Measurements from ENCODE around the gene TTC9B.

Gene TTC9B

DNA sequence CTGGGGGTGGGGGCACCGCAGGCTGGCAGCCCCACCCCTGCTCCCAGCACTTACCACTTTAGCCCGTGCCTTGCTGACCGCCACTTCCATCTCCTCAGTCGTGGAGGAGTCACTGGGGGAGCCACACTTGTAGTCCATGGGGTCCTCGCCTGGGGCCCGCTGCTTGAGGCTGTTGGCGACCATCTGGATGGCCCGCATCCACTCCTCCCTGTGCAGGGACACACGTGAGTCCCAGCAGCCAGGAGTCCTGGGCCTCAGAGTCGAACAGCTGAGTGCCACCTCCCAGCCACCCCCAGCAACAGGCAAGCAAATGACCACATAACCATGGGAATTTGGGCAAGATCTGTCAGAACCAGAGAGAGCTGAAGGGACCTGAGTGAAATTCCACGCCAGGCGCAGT lies 24.3 kb upstream of the TTC9B start:
- in situ Hi-C loops (cut with HindIII; ENCODE audit: low pct_ligation_motif_present, low sequenced_read_pairs): no loop called here
- TF ChIP-seq, protein P1, sequence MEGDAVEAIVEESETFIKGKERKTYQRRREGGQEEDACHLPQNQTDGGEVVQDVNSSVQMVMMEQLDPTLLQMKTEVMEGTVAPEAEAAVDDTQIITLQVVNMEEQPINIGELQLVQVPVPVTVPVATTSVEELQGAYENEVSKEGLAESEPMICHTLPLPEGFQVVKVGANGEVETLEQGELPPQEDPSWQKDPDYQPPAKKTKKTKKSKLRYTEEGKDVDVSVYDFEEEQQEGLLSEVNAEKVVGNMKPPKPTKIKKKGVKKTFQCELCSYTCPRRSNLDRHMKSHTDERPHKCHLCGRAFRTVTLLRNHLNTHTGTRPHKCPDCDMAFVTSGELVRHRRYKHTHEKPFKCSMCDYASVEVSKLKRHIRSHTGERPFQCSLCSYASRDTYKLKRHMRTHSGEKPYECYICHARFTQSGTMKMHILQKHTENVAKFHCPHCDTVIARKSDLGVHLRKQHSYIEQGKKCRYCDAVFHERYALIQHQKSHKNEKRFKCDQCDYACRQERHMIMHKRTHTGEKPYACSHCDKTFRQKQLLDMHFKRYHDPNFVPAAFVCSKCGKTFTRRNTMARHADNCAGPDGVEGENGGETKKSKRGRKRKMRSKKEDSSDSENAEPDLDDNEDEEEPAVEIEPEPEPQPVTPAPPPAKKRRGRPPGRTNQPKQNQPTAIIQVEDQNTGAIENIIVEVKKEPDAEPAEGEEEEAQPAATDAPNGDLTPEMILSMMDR (IDR thresholded peaks at IDR 0.05; ENCODE audit: low read depth, low read length, missing control alignments): no peak
- DNase-seq: no peak

DNA sequence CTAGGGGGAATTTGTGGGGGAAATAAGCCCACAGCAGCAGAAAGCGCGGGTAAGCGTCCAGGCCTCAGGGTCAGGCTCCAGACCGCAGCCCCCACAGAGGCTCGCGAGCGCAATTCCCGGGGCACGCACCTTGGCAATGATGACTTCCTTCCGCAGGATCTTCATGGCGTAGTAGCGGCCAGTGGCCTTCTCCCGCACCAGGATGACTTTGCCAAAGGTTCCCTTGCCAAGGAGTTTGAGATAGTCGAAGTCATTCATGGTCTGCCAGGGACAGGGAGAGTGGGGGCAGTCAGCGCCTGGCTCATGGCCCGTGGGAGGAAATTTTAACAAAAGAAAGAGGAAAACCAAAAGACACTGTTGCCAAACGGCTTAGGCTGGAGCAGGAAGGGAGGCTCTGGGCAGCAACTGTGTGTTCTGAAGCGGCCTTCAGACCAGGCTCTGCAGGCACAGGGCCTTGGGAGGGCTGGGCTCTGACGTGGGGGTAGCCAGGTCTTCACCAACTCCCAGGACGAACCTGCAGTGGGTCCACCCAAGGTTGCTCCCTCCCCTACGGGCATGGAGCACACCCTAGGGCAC lies 23.7 kb upstream of the TTC9B start:
- TF ChIP-seq, protein P1 (IDR thresholded peaks at IDR 0.05; ENCODE audit: low read depth, low read length, missing control alignments): no peak
- peaks cover 29% of the 10 kb centered on the region for H3K36me3 ChIP-seq (replicated peaks)
- in situ Hi-C loops (cut with HindIII; ENCODE audit: low pct_ligation_motif_present, low sequenced_read_pairs): no loop called here
- no peak overlapping the region for H3K27ac ChIP-seq
- H3K27me3 ChIP-seq (replicated peaks): no peaks in the 10 kb centered on the region
- no peak for DNase-seq
- no peak overlapping the region for H3K4me3 ChIP-seq (ENCODE audit: low read depth, low read length)

More for the DNA sequence above, 24.3 kb upstream of the TTC9B start:
- Histone ChIP-seq H3K36me3 (replicated peaks) (peaks cover 26% of the 10 kb centered on the region), H3K27me3 (replicated peaks) (no peaks in the 10 kb centered on the region), H3K4me3 (ENCODE audit: low read depth, low read length) (no peak overlapping the region), H3K27ac (no peak overlapping the region)

DNA sequence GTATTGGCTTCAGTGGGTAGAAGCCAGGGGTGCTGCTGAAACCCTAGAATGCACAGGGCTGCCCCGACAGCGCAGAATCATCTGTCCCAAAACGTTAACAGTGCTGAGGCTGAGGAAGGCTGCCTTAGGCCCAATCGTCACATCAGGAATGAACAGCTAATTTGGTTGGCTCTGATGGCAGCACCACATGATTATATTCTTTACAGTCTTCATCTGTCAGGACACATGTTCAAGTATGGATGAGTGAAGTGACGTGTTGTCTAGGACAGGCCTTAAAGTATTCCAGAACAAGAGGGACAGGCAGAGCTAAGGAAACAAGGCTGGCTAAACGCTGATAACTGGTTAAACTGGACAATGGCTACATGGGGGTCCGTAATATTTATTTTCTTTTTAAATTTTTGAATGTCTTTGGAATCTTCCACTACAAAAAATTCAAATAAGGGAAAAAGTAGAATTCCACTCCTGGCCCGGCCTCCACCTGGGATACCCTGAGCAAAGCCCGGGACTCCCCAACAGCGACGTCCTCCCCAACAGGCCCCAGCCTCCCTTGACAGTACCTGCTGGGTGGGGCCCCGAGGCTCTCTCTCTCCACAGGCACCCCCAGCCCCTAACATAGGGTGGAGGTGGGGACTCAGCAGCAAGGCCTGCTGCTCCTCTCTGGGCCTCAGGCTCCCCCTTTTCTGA lies 23.1 kb upstream of the TTC9B start:
- Histone ChIP-seq H3K4me3 (ENCODE audit: low read depth, low read length) (no peak overlapping the region), H3K27me3 (replicated peaks) (no peaks in the 10 kb centered on the region), H3K36me3 (replicated peaks) (peaks cover 32% of the 10 kb centered on the region), H3K27ac (no peak overlapping the region)
- TF ChIP-seq, protein P1 (IDR thresholded peaks at IDR 0.05; ENCODE audit: low read depth, low read length, missing control alignments): no peak
- DNase-seq: no peak
- in situ Hi-C loops (cut with HindIII; ENCODE audit: low pct_ligation_motif_present, low sequenced_read_pairs): no loop called here

DNA sequence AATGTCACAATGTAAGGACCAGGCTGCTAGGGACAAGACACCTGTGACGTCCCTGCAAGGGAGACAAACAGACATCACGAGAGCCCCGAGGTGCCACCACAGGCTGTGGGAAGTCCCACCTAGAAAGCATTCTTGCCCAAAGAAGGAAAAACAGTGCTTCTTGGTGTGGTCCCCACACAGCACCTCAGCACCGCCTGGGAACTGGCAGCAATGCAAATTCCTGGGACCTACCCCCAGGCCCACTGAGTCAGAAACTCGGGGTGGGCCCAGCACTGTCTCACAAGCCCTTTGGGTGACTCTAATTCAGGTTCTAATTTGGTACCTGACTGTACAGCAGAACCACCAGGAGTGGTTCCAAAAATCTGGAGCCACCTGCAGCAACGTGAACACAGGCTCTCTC lies 22.1 kb upstream of the TTC9B start:
- Histone ChIP-seq H3K27me3 (replicated peaks) (no peaks in the 10 kb centered on the region), H3K36me3 (replicated peaks) (peaks cover 34% of the 10 kb centered on the region), H3K27ac (no peak overlapping the region), H3K4me3 (ENCODE audit: low read depth, low read length) (no peak overlapping the region)
- no peak for DNase-seq
- TF ChIP-seq, protein P1 (IDR thresholded peaks at IDR 0.05; ENCODE audit: low read depth, low read length, missing control alignments): no peak
- in situ Hi-C loops (cut with HindIII; ENCODE audit: low pct_ligation_motif_present, low sequenced_read_pairs): no loop called here

DNA sequence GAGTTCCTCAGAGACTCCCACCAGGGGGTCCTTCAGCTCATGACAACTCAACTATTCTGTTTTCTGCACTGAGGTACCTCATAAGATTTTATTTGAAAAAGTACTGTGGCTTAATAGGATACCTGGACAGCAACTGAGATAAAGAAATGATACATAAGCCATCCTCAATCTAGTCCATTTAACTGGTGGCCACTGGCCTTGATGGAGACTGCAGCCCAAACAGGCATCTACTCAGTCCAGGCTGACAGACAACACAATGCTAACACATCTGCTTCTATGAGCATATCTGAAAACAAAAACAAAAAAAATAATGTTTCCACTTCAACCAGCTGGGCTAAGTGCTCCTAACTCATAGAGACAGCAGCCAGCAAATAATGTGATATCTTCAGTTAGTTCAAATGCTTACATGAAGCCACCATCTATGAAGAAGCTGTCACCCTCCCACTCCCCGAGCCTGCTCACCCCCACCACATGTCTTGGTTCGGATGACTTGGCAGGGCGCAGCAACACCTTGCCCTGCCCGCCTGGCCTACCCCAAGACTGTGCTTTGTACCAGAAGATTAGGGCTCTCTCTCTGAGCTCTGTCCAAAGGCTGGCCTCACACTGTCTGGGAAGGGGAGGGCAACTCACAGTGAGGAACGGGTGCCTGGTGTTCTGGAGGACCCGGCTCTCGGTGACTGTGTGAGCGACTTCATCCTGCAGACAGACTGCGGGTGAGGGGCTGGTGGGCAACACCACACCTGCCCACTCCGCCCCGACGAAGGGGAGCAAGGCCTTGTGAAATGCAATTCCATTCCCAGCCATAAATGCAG lies 21.4 kb upstream of the TTC9B start:
- H3K27ac ChIP-seq: no peak overlapping the region
- TF ChIP-seq, protein P1 (IDR thresholded peaks at IDR 0.05; ENCODE audit: low read depth, low read length, missing control alignments): no peak
- in situ Hi-C loops (cut with HindIII; ENCODE audit: low pct_ligation_motif_present, low sequenced_read_pairs): no loop called here
- H3K36me3 ChIP-seq (replicated peaks): peaks cover 41% of the 10 kb centered on the region
- DNase-seq: no peak
- H3K27me3 ChIP-seq (replicated peaks): no peaks in the 10 kb centered on the region
- H3K4me3 ChIP-seq (ENCODE audit: low read depth, low read length): no peak overlapping the region

Data from brain microvascular endothelial cell (primary cell).